ENCODE data around the gene ZNF385B. TPM values are rescaled to one million over a fixed set of nuclear protein-coding genes. Genes with fewer than 3 reads are reported as not detected.

ZNF385B gene
- polyA plus RNA-seq, 1 donor from 2014 or later: 0.31 TPM

- no peak overlapping the region for H3K9ac ChIP-seq (ENCODE audit: low read length)
- H3K4me2 ChIP-seq (ENCODE audit: low read length): no peak overlapping the region
- H3K79me2 ChIP-seq (replicated peaks; ENCODE audit: insufficient read depth, low read length): no peaks in the 10 kb centered on the region
- H3K27ac ChIP-seq (ENCODE audit: low read length): no peak overlapping the region
- H2AFZ ChIP-seq (ENCODE audit: low read depth, low read length): no peak overlapping the region
- no peaks in the 10 kb centered on the region for H3K27me3 ChIP-seq (ENCODE audit: insufficient read depth, low read depth, low read length)
- H3K9me3 ChIP-seq (ENCODE audit: low read length): no peaks in the 10 kb centered on the region
- H3K4me3 ChIP-seq (ENCODE audit: low read length): no peak overlapping the region
- no peaks in the 10 kb centered on the region for H3F3A ChIP-seq (ENCODE audit: insufficient read depth, low read length, poor library complexity, severe bottlenecking)
- H3K36me3 ChIP-seq (ENCODE audit: insufficient read depth, low read length): no peaks in the 10 kb centered on the region
- no peaks in the 10 kb centered on the region for H3K9me2 ChIP-seq (ENCODE audit: insufficient read depth, low read length)
- no peaks in the 10 kb centered on the region for H4K20me1 ChIP-seq (ENCODE audit: insufficient read depth)
- TF ChIP-seq SMC3 (conservative IDR thresholded peaks at IDR 0.05; ENCODE audit: poor library complexity) (no peak), EP300 (conservative IDR thresholded peaks at IDR 0.05; ENCODE audit: poor library complexity, severe bottlenecking) (no peak), TAF1 (IDR thresholded peaks at IDR 0.05; ENCODE audit: low read depth) (no peak), EZH2 (IDR thresholded peaks at IDR 0.05; ENCODE audit: borderline replicate concordance, insufficient read depth, low read length, poor library complexity, severe bottlenecking) (no peak), MXI1 (conservative IDR thresholded peaks at IDR 0.05; ENCODE audit: poor library complexity, severe bottlenecking) (no peak), RAD21 (conservative IDR thresholded peaks at IDR 0.05) (no peak), POLR2AphosphoS5 (IDR thresholded peaks at IDR 0.05) (no peak)
- TF ChIP-seq, protein P1, sequence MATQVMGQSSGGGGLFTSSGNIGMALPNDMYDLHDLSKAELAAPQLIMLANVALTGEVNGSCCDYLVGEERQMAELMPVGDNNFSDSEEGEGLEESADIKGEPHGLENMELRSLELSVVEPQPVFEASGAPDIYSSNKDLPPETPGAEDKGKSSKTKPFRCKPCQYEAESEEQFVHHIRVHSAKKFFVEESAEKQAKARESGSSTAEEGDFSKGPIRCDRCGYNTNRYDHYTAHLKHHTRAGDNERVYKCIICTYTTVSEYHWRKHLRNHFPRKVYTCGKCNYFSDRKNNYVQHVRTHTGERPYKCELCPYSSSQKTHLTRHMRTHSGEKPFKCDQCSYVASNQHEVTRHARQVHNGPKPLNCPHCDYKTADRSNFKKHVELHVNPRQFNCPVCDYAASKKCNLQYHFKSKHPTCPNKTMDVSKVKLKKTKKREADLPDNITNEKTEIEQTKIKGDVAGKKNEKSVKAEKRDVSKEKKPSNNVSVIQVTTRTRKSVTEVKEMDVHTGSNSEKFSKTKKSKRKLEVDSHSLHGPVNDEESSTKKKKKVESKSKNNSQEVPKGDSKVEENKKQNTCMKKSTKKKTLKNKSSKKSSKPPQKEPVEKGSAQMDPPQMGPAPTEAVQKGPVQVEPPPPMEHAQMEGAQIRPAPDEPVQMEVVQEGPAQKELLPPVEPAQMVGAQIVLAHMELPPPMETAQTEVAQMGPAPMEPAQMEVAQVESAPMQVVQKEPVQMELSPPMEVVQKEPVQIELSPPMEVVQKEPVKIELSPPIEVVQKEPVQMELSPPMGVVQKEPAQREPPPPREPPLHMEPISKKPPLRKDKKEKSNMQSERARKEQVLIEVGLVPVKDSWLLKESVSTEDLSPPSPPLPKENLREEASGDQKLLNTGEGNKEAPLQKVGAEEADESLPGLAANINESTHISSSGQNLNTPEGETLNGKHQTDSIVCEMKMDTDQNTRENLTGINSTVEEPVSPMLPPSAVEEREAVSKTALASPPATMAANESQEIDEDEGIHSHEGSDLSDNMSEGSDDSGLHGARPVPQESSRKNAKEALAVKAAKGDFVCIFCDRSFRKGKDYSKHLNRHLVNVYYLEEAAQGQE (IDR thresholded peaks at IDR 0.05; ENCODE audit: borderline replicate concordance): no peak
- TF ChIP-seq, protein P2, sequence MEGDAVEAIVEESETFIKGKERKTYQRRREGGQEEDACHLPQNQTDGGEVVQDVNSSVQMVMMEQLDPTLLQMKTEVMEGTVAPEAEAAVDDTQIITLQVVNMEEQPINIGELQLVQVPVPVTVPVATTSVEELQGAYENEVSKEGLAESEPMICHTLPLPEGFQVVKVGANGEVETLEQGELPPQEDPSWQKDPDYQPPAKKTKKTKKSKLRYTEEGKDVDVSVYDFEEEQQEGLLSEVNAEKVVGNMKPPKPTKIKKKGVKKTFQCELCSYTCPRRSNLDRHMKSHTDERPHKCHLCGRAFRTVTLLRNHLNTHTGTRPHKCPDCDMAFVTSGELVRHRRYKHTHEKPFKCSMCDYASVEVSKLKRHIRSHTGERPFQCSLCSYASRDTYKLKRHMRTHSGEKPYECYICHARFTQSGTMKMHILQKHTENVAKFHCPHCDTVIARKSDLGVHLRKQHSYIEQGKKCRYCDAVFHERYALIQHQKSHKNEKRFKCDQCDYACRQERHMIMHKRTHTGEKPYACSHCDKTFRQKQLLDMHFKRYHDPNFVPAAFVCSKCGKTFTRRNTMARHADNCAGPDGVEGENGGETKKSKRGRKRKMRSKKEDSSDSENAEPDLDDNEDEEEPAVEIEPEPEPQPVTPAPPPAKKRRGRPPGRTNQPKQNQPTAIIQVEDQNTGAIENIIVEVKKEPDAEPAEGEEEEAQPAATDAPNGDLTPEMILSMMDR (IDR thresholded peaks at IDR 0.05; ENCODE audit: poor library complexity, severe bottlenecking): no peak
These were observed 248.7 kb downstream of the ZNF385B start for GRCh38 chr2:179612591-179613298.

DNA sequence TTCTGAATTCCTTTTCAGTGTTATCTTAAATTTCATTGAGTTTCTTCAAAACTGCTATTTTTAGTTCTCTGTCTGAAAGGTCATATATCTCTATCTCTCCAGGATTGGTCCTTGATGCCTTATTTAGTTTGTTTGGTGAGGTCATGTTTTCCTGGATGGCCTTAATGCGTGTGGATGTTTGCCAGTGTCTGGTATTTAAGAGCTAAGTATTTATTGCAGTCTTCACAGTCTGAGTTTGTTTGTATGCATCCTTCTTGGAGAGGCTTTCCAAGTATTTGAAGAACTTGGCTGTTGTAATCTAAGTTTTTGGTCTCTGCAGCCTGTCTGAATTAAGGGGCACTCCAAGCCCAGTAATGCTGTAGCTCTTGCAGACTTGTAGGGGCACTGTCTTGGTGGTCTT lies 249.3 kb downstream of the ZNF385B start:
- Histone ChIP-seq H3K9me2 (ENCODE audit: insufficient read depth, low read length) (no peaks in the 10 kb centered on the region), H3K4me3 (ENCODE audit: low read length) (no peak overlapping the region), H3K9me3 (ENCODE audit: low read length) (no peaks in the 10 kb centered on the region), H4K20me1 (ENCODE audit: insufficient read depth) (no peaks in the 10 kb centered on the region), H2AFZ (ENCODE audit: low read depth, low read length) (no peak overlapping the region), H3K9ac (ENCODE audit: low read length) (no peak overlapping the region), H3K27ac (ENCODE audit: low read length) (no peak overlapping the region), H3K4me2 (ENCODE audit: low read length) (no peak overlapping the region), H3F3A (ENCODE audit: insufficient read depth, low read length, poor library complexity, severe bottlenecking) (no peaks in the 10 kb centered on the region), H3K79me2 (replicated peaks; ENCODE audit: insufficient read depth, low read length) (no peaks in the 10 kb centered on the region), H3K36me3 (ENCODE audit: insufficient read depth, low read length) (no peaks in the 10 kb centered on the region), H3K27me3 (ENCODE audit: insufficient read depth, low read depth, low read length) (no peaks in the 10 kb centered on the region)
- no peak for TF ChIP-seq SMC3 (conservative IDR thresholded peaks at IDR 0.05; ENCODE audit: poor library complexity)
- TF ChIP-seq, protein P1 (IDR thresholded peaks at IDR 0.05; ENCODE audit: borderline replicate concordance): no peak
- no peak for TF ChIP-seq MXI1 (conservative IDR thresholded peaks at IDR 0.05; ENCODE audit: poor library complexity, severe bottlenecking)
- no peak for TF ChIP-seq TAF1 (IDR thresholded peaks at IDR 0.05; ENCODE audit: low read depth)
- no peak for TF ChIP-seq EZH2 (IDR thresholded peaks at IDR 0.05; ENCODE audit: borderline replicate concordance, insufficient read depth, low read length, poor library complexity, severe bottlenecking)
- TF ChIP-seq, protein P2 (IDR thresholded peaks at IDR 0.05; ENCODE audit: poor library complexity, severe bottlenecking): no peak
- TF ChIP-seq EP300 (conservative IDR thresholded peaks at IDR 0.05; ENCODE audit: poor library complexity, severe bottlenecking): no peak
- TF ChIP-seq RAD21 (conservative IDR thresholded peaks at IDR 0.05): no peak
- no peak for TF ChIP-seq POLR2AphosphoS5 (IDR thresholded peaks at IDR 0.05)

Data from neural cell (in vitro differentiated cells).